Measurements from ENCODE around the gene CEACAM16.

The CEACAM16 gene

DNA sequence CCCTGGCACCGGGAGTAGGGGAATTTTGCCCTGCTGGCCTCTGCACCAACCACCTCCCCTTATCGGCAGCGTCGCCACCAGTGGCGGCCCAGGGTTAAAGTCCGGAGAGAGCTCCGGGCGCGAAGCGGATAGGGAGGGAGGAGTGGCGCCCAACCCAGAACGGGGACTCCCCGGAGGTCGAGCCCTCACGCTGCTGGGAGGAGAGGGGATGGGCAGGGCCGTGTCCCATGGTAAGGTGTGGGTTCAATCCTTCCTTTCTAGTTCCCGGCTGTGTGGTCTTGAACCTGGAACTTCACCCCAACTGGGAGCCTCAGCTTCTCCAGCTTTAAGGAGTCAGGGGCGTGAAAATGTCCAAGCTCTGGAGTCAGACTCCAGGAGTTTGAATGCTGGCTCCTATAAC lies 26.3 kb downstream of the CEACAM16 start:
- DNase-seq (ENCODE audit: low read depth): no peak

DNA sequence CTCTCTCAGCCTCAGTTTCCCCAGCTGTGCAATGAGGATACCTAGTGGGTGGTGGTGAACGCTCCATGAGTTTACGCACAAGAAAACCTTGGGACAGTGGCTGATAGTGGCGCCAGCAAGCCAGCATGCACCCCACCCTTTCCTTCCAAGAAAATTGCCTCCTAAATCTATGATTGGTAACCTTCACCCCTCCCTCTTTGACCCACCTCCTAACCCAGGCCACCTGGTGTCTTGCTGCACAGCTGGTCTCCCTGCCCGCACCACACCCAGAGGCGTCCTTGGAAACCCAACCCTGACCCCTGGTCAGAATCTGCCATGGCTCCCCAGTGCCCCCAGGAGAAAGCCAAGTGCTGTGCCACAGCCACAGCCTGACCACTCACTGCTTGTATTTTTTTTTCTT lies 26.7 kb downstream of the CEACAM16 start:
- no peak for DNase-seq (ENCODE audit: low read depth)

- DNase-seq (ENCODE audit: low read depth): no peak
Measured at GRCh38 chr19:44726465-44726864, 27.5 kb downstream of the CEACAM16 start.

- no peak for DNase-seq (ENCODE audit: low read depth)
Measured at GRCh38 chr19:44728178-44728577, 29.2 kb downstream of the CEACAM16 start.

DNA sequence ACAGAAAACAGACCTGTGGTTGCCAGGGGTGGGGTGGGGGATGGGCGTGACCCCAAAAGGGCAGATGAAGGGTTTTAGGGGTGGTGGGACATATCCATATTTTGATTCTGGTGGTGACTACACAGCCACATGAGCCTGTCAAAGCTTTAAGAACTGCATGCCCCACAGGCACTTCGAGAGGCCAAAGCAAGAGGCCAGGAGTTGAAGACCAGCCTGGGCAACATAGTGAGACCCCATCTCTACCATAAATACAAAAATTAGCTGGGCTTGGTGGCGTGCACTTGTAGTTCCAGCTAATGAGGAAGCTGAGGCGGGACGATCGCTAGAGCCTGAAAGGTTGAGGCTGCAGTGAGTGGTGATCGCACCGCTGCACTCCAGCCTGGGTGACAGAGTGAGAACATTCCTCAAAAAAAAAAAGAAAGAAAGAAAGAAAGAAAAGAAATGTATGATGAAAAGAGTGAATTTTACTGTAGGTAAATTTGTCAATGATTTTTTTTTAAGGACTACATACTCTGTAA lies 30.6 kb downstream of the CEACAM16 start:
- DNase-seq (ENCODE audit: low read depth): no peak

GRCh38 chr19:44731081-44731480 lies 32.1 kb downstream of the CEACAM16 start:
- no peak for DNase-seq (ENCODE audit: low read depth)

- no peak for DNase-seq (ENCODE audit: low read depth)
Measured at GRCh38 chr19:44731622-44732021, 32.7 kb downstream of the CEACAM16 start.

DNA sequence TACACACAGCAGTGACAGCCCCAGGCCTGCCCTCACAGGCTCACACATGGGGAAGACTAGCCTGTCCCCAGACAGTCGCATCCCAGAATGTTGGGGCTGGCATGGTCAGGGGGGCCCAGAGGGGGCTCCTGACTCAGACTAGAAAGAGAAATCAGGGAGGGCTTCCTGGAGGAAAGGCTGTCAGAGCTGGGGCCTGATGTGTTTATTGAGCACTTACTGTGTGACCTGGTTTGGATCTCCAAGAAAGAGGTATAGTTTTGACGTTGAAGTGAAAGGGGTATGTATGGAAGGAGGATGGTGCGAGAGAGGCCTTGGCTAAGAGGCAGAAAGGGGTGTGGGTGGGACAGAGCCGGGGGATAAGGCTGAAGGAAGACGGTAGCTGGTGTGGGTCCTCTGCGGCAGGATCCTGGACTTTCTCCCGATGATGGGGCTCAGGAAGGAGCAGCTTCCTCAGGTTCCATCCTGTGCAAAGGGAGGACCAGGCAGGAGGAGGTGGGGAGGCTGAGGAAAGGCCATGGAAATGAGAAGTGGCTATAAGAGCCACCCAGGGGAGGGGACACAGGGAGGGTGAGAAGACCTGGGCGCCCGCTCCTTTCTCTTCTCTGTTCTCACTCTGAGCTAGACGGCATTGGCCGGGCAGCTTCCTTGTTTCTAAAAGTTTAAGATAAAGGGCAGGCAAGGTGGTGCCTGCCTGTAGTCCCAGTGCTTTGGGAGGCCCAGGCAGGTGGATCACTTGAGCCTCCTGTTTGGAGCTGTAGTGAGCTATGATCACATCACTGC lies 33.5 kb downstream of the CEACAM16 start:
- DNase-seq (ENCODE audit: low read depth): no peak

DNA sequence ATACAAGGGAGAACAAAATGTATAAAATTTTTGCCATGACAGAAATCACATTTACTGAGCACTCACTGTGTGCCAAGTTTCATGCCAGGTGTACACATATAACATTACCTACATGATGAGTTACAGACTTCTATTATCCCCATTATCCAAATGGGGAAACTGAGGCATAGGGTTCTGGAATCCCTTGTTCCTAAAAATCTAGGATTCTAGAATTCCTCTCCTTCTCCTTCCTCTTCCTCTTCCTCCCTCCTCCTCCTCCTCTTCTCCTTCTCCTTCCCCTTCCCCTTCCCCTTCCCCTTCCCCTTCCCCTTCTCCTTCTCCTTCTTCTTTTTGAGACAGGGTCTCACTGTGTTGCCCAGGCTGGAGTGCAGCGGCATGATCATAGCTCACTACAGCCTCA lies 35.4 kb downstream of the CEACAM16 start:
- DNase-seq (ENCODE audit: low read depth): no peak

DNA sequence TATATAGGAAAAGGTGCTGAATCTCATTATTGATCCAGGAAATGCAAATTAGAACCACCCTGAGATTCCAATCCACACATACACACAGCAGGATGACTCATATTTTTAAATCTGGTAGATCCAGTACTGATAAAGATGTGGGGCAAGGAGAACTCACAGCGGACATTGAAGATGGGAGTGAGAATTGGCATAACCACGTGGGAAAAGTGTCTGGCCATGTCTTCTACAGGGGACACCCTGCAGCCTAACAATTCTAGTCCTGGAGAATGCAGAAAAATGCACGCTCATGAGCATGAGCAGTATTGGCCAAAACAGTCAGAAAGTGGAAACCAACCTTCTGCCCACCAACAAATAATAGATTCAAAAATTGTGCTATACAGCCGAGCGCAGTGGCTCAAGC lies 36.1 kb downstream of the CEACAM16 start:
- DNase-seq (ENCODE audit: low read depth): peak; percentile 49

GRCh38 chr19:44737238-44738071 lies 38.5 kb downstream of the CEACAM16 start:
- DNase-seq (ENCODE audit: low read depth): peak; percentile 68

GRCh38 chr19:44738136-44738535 lies 39.2 kb downstream of the CEACAM16 start:
- DNase-seq (ENCODE audit: low read depth): no peak

- peak; percentile 35 for DNase-seq (ENCODE audit: low read depth)
Measured at GRCh38 chr19:44738603-44739558, 39.9 kb downstream of the CEACAM16 start.

- DNase-seq (ENCODE audit: low read depth): no peak
Measured at GRCh38 chr19:44740351-44740824, 41.4 kb downstream of the CEACAM16 start.

DNA sequence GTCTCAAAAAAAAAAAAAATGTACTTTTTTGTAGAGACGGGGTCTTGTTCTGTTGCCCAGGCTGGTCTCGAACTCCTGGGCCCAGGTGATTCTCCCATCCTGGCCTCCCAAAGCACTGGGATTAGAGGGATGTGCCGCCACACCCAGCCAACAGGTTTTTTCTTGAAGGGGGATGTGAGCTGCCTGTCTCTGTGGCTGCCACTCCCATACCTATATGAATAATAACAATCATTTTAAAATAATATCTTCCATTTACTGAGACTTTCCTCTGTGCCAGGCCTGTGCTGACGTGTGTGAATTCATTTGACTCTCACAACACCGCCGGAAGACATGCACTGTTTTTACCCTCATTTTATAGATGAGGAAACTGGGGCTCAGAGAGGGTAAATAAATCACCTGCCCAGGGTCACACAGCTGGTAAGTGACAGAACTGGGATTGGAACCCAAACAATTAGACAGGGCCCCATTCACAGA lies 42.3 kb downstream of the CEACAM16 start:
- no peak for DNase-seq (ENCODE audit: low read depth)

DNA sequence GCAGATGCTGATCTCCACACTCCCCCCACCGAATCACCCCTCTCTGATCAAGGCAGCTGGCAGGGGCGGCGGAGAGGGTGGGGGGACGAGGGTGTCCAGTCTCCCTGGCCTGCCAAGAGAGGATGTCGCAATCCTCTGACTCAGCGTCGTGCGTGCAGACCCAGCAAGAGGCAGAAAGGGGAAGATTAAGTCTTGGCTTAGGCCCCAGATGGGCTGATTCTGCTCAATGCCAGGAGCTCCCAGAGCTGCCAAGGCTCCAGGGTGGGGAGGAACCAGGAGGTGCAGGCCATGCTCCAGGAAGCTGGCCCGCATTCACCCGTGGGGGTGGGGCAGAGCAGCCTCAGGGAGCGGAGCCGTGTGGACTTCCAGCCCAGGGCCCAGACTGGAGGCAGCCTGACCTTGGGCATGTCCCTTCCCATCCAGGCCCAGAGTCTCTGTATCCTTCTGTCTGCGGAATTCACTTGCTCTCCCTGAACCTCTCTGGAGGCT lies 42.9 kb downstream of the CEACAM16 start:
- DNase-seq (ENCODE audit: low read depth): peak; percentile 100

GRCh38 chr19:44742330-44743061 lies 43.5 kb downstream of the CEACAM16 start:
- peak; percentile 81 for DNase-seq (ENCODE audit: low read depth)

DNA sequence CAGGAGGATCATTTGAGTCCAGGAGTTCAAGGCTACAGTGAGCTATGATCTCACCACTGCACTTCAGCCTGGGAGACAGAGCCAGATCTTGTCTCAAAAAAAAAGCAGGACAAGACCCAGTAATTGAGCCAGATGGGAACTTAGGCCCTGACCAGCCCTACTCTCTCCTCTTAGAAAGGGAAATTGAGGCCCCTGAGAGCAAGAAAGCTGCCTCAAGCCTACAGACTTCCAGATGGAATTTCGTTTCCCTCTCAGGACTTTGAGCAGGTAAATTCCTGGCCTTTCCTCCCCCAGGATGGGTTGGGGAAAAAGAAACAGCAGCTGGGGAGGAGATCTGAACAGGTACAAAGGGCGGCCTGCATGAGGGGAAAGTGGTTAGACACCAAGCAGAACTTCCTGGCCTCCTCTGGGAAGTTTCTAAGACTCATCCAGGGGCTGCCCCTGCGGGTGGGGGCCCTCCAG lies 46.0 kb downstream of the CEACAM16 start:
- no peak for DNase-seq (ENCODE audit: low read depth)

DNA sequence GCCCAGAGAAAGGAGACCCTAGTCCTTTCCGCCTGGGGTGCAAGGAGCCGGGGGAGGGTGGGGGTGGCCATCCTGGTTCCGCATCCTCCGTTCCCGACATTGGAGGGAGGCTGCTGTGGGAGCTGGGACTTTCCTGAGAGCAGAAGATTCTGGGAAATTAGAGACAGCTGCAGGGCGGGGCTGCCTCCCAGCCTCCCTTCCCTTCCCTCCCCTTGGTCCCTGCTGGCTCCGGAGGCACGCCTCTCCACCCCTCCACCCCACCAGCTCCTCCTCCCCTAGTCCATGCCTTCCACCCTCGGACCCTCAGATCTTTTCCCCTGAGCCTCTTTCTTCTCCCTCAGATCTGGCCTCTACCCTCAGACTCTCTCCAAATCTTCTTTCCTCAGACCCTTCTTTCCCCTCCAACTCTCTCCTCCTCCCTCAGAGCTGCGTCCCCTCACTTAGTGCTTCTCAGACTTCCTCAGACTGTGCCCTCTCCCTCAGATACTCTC lies 46.4 kb downstream of the CEACAM16 start:
- DNase-seq (ENCODE audit: low read depth): peak; percentile 87

DNA sequence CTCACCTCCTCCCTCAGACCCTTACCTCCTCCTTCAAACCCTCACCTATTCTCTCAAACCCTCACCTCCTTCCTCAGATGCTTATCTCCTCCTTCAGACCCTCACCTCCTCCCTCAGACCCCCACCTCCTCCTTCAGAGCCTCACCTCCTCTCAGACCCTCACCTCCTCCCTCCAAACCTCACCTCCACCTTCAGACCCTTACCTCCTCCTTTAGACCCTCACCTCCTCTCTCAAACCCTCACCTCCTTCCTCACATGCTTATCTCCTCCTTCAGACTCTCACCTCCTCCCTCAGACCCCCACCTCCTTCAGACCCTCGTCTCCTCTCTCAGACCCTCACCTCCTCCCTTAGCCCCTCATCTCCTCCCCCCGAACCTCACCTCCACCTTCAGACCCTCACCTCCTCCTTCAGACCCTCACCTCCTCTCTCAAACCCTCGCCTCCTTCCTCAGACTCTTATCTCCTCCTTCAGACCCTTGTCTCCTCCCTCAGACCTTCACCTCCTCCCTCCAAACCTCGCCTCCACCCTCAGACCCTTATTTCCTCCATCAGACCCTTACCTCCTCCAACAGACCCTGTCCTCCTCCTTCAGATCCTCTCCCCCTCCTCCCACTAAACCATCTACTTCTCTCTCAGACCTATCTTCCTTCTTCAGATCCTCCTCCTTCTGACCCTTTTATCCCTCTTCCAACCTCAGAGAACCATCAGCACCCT lies 47.1 kb downstream of the CEACAM16 start:
- no peak for DNase-seq (ENCODE audit: low read depth)
